Islet precursor cell (in vitro differentiated cells): Measurements from ENCODE around the gene DKC1.

Source experiments
- DNase-seq: peaks from one replicate; pipeline ENCODE4 v3.0.0-alpha.2; 2018

DKC1 gene

GRCh38 chrX:154762537-154763296, at the start of gene DKC1:
Gene DKC1 (plus strand): TSS chrX:154762864. CDS start chrX:154762966, 102 bp downstream.
- peak; percentile 98 for DNase-seq

DNA sequence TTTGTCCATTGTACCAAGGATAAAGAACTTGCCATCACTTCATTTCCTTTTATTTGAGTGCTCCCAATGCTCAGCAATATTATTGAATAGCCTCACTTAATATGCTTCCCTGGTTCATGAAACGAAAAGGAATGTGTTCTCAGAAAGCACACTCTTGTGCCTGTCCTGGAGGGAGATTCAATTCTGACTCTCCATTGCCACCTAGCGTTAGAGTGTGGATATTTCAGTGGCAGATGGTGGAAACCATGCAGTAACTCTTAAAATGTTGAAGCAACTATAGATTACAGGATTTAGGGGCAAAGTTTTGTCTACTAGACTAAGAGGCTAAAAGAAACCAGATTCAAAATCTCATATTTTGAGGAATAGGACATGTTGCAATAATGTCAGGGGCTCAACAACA, 47.7 kb upstream of the DKC1 start:
- DNase-seq = no peak

- DNase-seq = no peak
Observed at GRCh38 chrX:154715825-154716224, 46.8 kb upstream of the DKC1 start.

GRCh38 chrX:154717824-154718223, 44.8 kb upstream of the DKC1 start:
- no peak for DNase-seq

GRCh38 chrX:154718616-154719015, 44.0 kb upstream of the DKC1 start:
- DNase-seq = no peak

GRCh38 chrX:154719132-154719675, 43.5 kb upstream of the DKC1 start:
- no peak for DNase-seq

GRCh38 chrX:154720067-154720466, 42.6 kb upstream of the DKC1 start:
- no peak for DNase-seq

DNA sequence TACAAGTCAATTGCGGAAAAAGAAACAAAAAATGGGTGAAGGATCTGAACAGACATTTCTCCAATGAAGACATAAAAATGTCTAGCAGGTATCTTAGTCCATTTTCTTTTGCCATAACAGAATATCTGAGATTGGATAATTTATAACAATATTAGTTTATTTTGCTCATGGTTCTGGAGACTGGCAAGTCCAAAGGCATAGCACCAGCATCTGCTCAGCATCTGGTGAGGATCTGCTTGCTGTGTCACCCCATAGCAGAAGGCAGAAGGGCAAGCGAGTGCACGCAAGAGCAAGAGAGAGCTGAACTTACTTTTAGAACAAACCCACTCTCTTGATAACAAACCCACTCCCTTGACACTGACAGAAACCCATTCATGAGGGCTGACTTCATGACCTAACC, 41.5 kb upstream of the DKC1 start:
- DNase-seq = no peak

DNA sequence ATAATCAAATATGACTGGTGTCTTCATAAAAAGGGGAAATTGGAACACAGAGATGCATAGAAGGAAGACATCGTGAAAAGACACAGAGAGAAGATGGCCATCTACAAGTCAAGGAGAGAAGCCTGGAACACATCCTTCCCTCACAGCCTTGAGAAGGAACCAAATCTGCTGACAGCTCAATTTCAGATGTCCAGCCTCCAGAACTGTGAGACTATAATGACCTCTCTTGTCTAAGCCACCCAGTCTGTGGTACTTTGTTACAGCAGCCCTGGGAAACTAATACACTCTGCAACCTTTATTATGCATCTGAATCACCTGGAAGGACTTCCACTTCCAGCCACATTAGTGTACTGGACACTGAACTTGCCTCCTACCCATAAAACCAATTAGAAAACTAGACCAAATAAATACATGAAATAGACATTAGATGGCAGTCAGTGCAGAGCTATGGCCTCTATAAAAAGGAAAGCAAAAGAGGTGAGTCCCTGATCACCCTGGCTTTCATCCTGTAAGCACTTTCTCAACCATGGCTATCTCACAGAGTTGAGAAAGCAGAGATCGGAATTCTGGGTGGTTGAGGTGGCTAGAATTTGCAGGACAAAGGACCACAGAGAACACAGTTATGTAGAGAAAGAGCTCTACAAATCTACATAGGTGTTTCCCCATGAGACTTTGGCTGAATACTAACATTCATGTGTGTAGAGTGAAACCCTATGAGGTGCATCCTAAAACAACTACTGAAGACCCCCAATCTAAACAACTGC, 37.5 kb upstream of the DKC1 start:
- no peak for DNase-seq

DNA sequence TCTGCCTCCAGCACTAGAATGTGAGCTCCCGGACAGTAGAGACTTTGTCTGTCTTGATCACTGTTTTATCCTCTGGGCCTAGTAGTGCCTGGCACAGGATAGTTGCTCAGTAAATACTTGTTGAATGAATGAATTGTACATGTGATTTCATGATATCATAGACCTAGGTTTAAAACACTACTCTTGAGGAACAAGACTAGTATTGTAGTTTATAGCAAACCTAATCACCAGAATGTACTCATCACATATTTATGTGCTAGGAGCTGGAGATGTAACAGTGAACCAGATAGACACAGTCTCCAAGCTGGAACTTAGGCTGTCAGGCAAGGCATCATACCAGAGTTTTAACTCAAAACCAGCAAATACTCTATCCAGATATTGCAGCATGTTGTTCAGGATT, 35.2 kb upstream of the DKC1 start:
- no peak for DNase-seq

DNA sequence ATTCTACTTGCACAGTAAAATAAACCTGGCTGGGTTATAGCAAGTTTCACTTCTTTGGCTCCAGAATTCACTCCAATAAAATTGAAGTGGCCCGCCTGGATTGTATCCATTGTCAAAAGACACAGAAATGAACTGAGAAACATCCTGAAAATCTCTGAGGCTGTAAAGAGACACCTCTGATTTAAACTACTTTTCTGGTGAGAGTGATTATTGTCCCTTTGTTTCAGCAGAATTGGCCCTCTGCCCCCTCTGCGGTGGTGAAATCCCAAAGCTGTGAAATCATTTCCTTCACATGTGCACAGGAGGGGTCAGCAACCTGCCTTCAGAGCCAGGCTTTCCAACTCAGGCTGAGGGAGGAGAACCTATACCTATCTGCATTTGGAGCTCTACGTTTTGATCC, 34.8 kb upstream of the DKC1 start:
- no peak for DNase-seq

DNA sequence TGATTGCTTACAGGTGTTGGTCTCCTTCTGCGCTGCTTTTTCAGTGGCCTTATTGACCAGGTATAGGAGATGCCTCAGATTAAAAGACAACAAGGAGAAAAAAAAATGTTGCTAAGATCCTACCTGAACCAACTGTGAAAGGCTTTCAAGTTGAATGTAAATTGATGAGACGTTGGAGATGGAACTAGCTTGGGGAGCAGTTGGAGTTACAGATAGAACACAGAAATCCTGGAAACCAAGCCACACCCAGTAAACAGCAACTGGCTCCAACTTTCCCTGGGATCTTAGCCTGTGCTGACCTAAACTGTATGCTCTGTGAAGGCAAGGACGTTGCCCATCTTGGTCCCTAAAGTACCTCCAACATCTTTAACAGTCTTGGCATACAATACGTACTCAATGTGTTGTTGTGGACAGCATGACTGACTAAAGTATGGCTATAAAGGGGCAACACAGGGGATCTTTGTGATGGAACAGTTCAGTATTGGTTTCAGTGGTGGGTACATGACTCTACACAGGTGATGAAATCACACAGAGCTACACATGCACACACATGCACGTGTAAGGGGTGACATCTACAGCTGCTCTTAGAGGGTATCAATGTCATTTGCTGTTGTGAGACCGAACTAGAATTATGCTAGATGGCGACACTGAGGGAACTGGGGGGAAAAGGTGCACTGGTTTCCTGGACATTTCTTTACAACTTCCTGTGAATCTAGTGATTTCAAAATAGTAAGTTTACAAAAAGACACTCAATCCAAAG, 34.1 kb upstream of the DKC1 start:
- DNase-seq = no peak

- no peak for DNase-seq
Observed at GRCh38 chrX:154729439-154729838, 33.2 kb upstream of the DKC1 start.

DNA sequence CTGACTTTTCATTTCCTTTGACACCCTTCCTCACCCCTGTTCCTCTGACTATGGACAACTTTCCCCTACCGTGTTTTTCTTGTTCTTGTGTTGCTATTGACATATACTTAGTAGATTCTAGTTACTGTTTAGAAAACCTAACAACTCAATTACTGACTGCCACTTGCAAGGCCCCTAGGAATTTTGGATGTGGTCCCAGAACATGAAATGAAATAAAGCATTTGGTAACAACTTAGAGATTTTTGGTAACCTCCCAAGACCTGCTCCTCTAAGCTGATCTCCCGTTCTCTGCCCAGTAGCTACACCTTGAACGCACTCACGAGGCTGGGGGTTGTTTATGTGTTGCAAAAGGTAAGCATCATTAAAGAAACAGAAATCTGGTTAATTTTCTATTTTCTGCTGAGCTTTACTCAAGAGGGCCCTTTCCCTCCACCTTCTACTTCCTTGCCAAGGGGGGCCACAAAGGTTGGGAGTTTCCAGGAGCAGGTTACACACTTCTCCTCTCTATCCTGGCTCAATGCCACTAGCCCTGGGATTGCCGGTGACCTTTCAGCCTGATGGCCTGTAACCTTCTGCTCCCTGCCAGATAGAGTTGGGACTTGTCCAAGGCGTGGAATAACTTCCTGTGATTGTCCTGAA, 32.3 kb upstream of the DKC1 start:
- DNase-seq = no peak

DNA sequence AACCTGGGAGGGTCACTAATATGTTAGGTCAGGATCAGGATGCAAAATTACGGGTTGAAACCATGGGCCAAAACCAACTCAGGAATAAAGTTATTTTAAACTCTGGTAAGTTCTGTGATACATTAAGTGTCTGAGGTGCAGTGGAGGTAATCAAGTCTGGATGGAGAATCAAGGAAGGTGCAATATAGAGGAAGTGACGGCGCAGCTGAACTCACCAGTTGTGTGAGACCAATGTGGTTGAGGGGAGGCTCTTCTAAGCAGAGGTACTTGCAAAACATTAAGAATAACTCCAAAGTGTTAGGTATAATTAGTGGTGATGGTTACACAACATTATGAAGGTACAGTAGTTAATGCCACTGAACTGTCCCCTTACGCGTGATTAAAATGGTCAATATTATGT, 31.5 kb upstream of the DKC1 start:
- no peak for DNase-seq

DNA sequence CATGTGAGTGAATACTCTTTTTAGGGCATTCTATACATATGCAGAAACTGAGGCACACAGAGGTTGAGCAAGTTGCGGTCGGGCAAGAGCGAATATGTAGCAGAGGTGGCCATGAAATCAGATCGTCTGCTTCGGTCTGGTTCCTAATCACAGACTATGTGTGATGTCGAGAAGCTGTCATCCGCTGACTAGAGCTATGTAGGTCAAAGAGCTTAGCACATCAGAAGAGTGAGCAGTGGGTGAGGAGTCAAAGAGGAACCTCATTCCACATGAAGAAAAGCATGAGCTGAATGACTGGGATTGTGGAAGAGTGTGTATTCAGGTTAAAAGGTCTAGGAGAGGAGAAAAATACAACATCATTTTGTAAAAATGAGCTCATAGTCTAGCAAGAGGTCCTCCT, 30.8 kb upstream of the DKC1 start:
- DNase-seq = no peak

- no peak for DNase-seq
Observed at GRCh38 chrX:154732421-154733065, 30.1 kb upstream of the DKC1 start.

GRCh38 chrX:154733066-154733425, 29.6 kb upstream of the DKC1 start:
- no peak for DNase-seq

DNA sequence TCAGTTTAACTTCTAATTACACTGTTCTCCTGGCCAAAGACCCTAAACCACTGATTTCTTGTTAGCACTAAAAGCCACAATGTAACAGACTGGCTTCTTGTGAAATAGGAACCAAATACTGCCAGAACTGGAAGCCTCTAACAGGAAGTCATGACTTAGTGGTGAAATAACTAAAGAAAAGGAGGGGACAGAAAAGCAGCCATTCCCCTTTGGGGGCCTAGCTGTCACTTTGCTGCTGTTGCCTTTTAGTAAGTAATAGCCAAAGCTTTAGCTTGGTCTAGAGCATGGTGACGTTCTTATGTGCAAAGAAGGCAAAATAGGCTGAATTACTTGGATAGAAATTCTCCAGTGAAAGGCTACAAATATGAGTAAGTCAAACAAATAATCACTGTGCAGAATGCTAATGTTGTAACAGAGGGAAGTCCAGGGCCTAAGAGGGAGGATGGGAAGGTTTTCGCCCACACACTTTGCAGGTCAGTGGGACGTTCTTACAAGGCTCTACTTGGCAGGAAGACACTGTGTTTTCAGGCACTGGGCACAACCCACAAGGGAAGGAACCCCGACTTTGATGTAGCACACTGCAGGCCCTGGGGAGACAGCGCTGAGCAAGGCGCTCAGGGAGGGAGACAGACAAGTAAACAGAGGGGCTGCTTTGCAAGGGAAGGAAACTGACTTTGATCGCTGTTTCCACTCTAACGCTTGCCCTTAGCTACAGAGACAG, 28.4 kb upstream of the DKC1 start:
- DNase-seq = no peak

- DNase-seq = peak; percentile 63
Observed at GRCh38 chrX:154735695-154736393, 26.8 kb upstream of the DKC1 start.

DNA sequence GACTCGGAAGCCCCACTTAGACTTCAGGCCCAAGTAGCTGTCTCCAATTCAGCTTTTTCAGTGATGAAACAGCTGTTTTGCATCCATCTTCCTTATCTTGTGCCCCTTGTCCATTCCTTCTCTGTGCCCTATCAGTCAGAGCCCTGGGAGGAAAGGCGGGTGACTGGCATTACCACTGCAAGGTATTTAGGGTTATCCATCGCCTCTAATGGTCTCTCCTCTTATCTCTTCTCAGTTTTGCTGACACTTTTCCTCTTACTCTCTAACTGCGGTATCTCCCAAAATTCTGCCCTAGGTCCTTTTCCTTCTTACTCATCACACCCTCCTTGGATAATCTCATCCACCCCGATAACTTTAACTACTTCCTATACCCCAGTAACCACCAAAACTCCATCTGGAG, 25.5 kb upstream of the DKC1 start:
- no peak for DNase-seq
